Endothelial cell of umbilical vein (primary cell): ENCODE data around the gene PTPRK.

Experiments used
- FOS ChIP-seq: IDR thresholded peaks from 2 replicates; pipeline ENCODE4 v1.6.1; 2011; ENCODE audit warnings: mild to moderate bottlenecking, low read length, moderate library complexity, borderline replicate concordance; ENCODE audit not compliant: insufficient read depth
- TF ChIP-seq, protein P1 (sequence below), 2 donors: IDR thresholded peaks; 1 replicate in 1 of 2; 2 replicates in 1 of 2; pipeline ENCODE4 v1.5.1; 2011; ENCODE audit warnings: low read length in 2 of 2, mild to moderate bottlenecking in 2 of 2, moderate library complexity in 2 of 2, control low read depth in 1 of 2, inconsistent platforms in 1 of 2, low read depth in 1 of 2; ENCODE audit not compliant: insufficient read depth in 1 of 2; ENCODE audit errors: extremely low read depth in 1 of 2

GRCh38 chr6:128365520-128366160, 154.8 kb downstream of the PTPRK start:
- TF ChIP-seq, protein P1, sequence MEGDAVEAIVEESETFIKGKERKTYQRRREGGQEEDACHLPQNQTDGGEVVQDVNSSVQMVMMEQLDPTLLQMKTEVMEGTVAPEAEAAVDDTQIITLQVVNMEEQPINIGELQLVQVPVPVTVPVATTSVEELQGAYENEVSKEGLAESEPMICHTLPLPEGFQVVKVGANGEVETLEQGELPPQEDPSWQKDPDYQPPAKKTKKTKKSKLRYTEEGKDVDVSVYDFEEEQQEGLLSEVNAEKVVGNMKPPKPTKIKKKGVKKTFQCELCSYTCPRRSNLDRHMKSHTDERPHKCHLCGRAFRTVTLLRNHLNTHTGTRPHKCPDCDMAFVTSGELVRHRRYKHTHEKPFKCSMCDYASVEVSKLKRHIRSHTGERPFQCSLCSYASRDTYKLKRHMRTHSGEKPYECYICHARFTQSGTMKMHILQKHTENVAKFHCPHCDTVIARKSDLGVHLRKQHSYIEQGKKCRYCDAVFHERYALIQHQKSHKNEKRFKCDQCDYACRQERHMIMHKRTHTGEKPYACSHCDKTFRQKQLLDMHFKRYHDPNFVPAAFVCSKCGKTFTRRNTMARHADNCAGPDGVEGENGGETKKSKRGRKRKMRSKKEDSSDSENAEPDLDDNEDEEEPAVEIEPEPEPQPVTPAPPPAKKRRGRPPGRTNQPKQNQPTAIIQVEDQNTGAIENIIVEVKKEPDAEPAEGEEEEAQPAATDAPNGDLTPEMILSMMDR (IDR thresholded peaks at IDR 0.05; ENCODE audit: extremely low read depth in 1 of 2, insufficient read depth in 1 of 2, low read depth in 1 of 2, low read length in 2 of 2), result no peak
- TF ChIP-seq FOS, result no peak
